Endothelial cell of umbilical vein (primary cell): ENCODE results near the gene SFT2D2. TPM values are rescaled to one million over a fixed set of nuclear protein-coding genes. Genes with fewer than 3 reads are reported as not detected.

ENCODE experiments used
- BruUV-seq: library from RNA; stranded (reverse); fragments of 400-500 nt; replicated peaks from 2 replicates; lab custom pipeline; 2021; lab: Mats Ljungman, UMichigan
- CTCF ChIA-PET: fragments of 300-600, 350-600 bp; sonication (Branson Sonifier 250); formaldehyde crosslinking; loops from one replicate; lab custom pipeline; 2021; ENCODE audit warnings: antibody characterized with exemption, inconsistent platforms; lab: Charles Lee
- POLR2A ChIA-PET: fragments of 300-600, 350-600 bp; sonication (Branson Sonifier 250); formaldehyde crosslinking; loops from one replicate; lab custom pipeline; 2021; ENCODE audit warnings: antibody characterized with exemption, inconsistent platforms; lab: Charles Lee
- DNase-seq: peaks from one replicate; pipeline ENCODE4 v3.0.0-alpha.2; 2011; ENCODE audit warnings: low read depth, low spot score
- FAIRE-seq: peaks from 2 replicates; lab custom pipeline; 2011; peaks lifted over from hg19 to GRCh38; lab: Jason Lieb, UNC
- H2AFZ ChIP-seq: 2 replicates; pipeline ENCODE4 v1.6.0; 2012; ENCODE audit warnings: low read depth, low read length, control low read depth, inconsistent platforms
- H3K27ac ChIP-seq: 2 replicates; pipeline ENCODE4 v1.5.1; 2011; ENCODE audit warnings: low read depth, mild to moderate bottlenecking, control low read depth, low read length, moderate library complexity; ENCODE audit not compliant: insufficient read depth
- H3K27me3 ChIP-seq, 2 experiments: 2 replicates each; pipeline versions ENCODE4 v1.6.0 to v1.6.1; 2011; ENCODE audit warnings: low read length in 2 of 2, mixed read lengths in 1 of 2; ENCODE audit not compliant: control insufficient read depth in 2 of 2, insufficient read depth in 2 of 2
- H3K36me3 ChIP-seq, 2 experiments: 2 replicates in 1 of 2; 3 replicates in 1 of 2; pipeline ENCODE4 v1.5.1; 2011; ENCODE audit warnings: low read length in 2 of 2, mild to moderate bottlenecking in 1 of 2, moderate library complexity in 1 of 2; ENCODE audit not compliant: control insufficient read depth in 2 of 2, insufficient read depth in 2 of 2; ENCODE audit errors: extremely low read depth in 1 of 2
- H3K4me1 ChIP-seq: 3 replicates; pipeline ENCODE4 v1.5.1; 2011; ENCODE audit warnings: mild to moderate bottlenecking, low read length; ENCODE audit not compliant: control insufficient read depth, insufficient read depth; ENCODE audit errors: extremely low read depth
- H3K4me2 ChIP-seq: 2 replicates; pipeline ENCODE4 v1.6.1; 2011; ENCODE audit warnings: low read length, control low read depth, mixed read lengths; ENCODE audit not compliant: insufficient read depth
- H3K4me3 ChIP-seq, 3 experiments: fragments of 200-600 bp in 1 of 3; sonication (generic), shearing (Covaris generic) in 1 of 3; replicated peaks in 1 of 3; 2 replicates each; pipeline ENCODE4 v1.5.1; 2011 to 2016; ENCODE audit warnings: control low read depth in 3 of 3, low read length in 3 of 3, mild to moderate bottlenecking in 2 of 3, inconsistent platforms in 1 of 3, low read depth in 1 of 3, moderate library complexity in 1 of 3; ENCODE audit not compliant: insufficient read depth in 1 of 3
- H3K79me2 ChIP-seq: 2 replicates; pipeline ENCODE4 v1.6.0; 2012; ENCODE audit warnings: low read length, inconsistent platforms; ENCODE audit not compliant: control insufficient read depth, insufficient read depth
- H3K9ac ChIP-seq: replicated peaks from 2 replicates; pipeline ENCODE3; 2011; ENCODE audit warnings: low read length, control low read depth; ENCODE audit not compliant: insufficient read depth; ENCODE audit errors: extremely low read depth
- H3K9me1 ChIP-seq: replicated peaks from 3 replicates; pipeline ENCODE4 v1.6.0; 2011; ENCODE audit warnings: mild to moderate bottlenecking, low read length; ENCODE audit not compliant: control insufficient read depth, insufficient read depth; ENCODE audit errors: extremely low read depth
- H3K9me3 ChIP-seq: replicated peaks from 2 replicates; pipeline ENCODE4 v1.5.1; 2012; ENCODE audit warnings: low read length, inconsistent platforms; ENCODE audit not compliant: control insufficient read depth, insufficient read depth
- H4K20me1 ChIP-seq: replicated peaks from 2 replicates; pipeline ENCODE3; 2011; ENCODE audit warnings: mild to moderate bottlenecking, low read length; ENCODE audit not compliant: control insufficient read depth, insufficient read depth; ENCODE audit errors: extremely low read depth
- EZH2 ChIP-seq: IDR thresholded peaks from 2 replicates; pipeline ENCODE4 v1.6.1; 2012; ENCODE audit warnings: borderline replicate concordance, low read depth, mild to moderate bottlenecking, moderate library complexity, low read length, inconsistent platforms; ENCODE audit not compliant: severe bottlenecking
- FOS ChIP-seq: IDR thresholded peaks from 2 replicates; pipeline ENCODE4 v1.6.1; 2011; ENCODE audit warnings: mild to moderate bottlenecking, low read length, moderate library complexity, borderline replicate concordance; ENCODE audit not compliant: insufficient read depth
- JUN ChIP-seq: IDR thresholded peaks from 2 replicates; pipeline ENCODE4 v1.6.1; 2011; ENCODE audit warnings: borderline replicate concordance, low read depth; ENCODE audit not compliant: insufficient read length, insufficient read depth
- MAX ChIP-seq: IDR thresholded peaks from 2 replicates; pipeline ENCODE4 v1.6.1; 2011; ENCODE audit not compliant: insufficient read depth, insufficient read length
- POLR2A ChIP-seq: IDR thresholded peaks from 2 replicates; pipeline ENCODE4 v1.6.1; 2012; ENCODE audit warnings: low read depth, mild to moderate bottlenecking, control low read depth, low read length
- POLR2AphosphoS5 ChIP-seq: IDR thresholded peaks from 2 replicates; pipeline ENCODE4 v1.6.1; 2012; ENCODE audit warnings: low read depth, mild to moderate bottlenecking, control low read depth, low read length, moderate library complexity; ENCODE audit not compliant: insufficient read depth
- dilution Hi-C: fragments of 300-500 bp; cut with MboI; formaldehyde crosslinking; loops from one replicate; pipeline ENCODE4 v1.15.0; 2019; ENCODE audit warnings: low sequenced_read_pairs; ENCODE audit not compliant: extremely low pct_ligation_motif_present
- intact Hi-C: fragments of 100-400 bp; cut with micrococcal nuclease; formaldehyde crosslinking; loops from one replicate; pipeline ENCODE4 v1.10.0; 2022
- polyA plus RNA-seq, 4 experiments: library from polyadenylated mRNA; depleted of rRNA in 3 of 4; stranded (reverse) in 3 of 4; unstranded in 1 of 4; fragments of >200 nt; gene quantifications; 2 replicates each; pipeline versions ENCODE4 v1.2.1 to v1.2.3, GENCODE V29; 2011 to 2012; ENCODE audit warnings: missing spikeins in 1 of 4
- total RNA-seq: library from RNA; stranded (reverse); gene quantifications from 2 replicates; pipeline ENCODE4 v1.2.3, GENCODE V29; 2021
- TF ChIP-seq, protein P1 (sequence below), 2 donors: IDR thresholded peaks; 1 replicate in 1 of 2; 2 replicates in 1 of 2; pipeline ENCODE4 v1.5.1; 2011; ENCODE audit warnings: low read length in 2 of 2, mild to moderate bottlenecking in 2 of 2, moderate library complexity in 2 of 2, control low read depth in 1 of 2, inconsistent platforms in 1 of 2, low read depth in 1 of 2; ENCODE audit not compliant: insufficient read depth in 1 of 2; ENCODE audit errors: extremely low read depth in 1 of 2

The SFT2D2 gene
- total and polyA plus RNA-seq, 2 donors (not counting 3 experiments of a cell fraction or from before 2014, with no cell fraction given) = 16.7 to 68.1 TPM

GRCh38 chr1:168187177-168187576, 38.6 kb upstream of the SFT2D2 start:
- peaks cover 19% of the 10 kb centered on the region for H3K79me2 ChIP-seq
- POLR2A ChIA-PET = no interaction called here

More at GRCh38 chr1:168187177-168187576, 38.6 kb upstream of the SFT2D2 start:
- CTCF ChIA-PET = interaction anchor here (1.1 kb wide), 1 partner anchor 156 kb away, joined by 4 read pairs; no protein-coding TSS in a partner anchor
- H4K20me1 ChIP-seq = no peaks in the 10 kb centered on the region
- no peak overlapping the region for H3K4me3 ChIP-seq
- no peak overlapping the region for H2AFZ ChIP-seq
- H3K36me3 ChIP-seq = no peaks in the 10 kb centered on the region
- no peaks in the 10 kb centered on the region for H3K9me3 ChIP-seq
- intact Hi-C loops = no loop called here
- H3K4me1 ChIP-seq = no peaks in the 10 kb centered on the region
- TF ChIP-seq POLR2A = no peak
- TF ChIP-seq POLR2AphosphoS5 = no peak
- TF ChIP-seq EZH2 = no peak
- TF ChIP-seq FOS = no peak
- no peak for TF ChIP-seq JUN
- no peak for TF ChIP-seq MAX
- TF ChIP-seq, protein P1, sequence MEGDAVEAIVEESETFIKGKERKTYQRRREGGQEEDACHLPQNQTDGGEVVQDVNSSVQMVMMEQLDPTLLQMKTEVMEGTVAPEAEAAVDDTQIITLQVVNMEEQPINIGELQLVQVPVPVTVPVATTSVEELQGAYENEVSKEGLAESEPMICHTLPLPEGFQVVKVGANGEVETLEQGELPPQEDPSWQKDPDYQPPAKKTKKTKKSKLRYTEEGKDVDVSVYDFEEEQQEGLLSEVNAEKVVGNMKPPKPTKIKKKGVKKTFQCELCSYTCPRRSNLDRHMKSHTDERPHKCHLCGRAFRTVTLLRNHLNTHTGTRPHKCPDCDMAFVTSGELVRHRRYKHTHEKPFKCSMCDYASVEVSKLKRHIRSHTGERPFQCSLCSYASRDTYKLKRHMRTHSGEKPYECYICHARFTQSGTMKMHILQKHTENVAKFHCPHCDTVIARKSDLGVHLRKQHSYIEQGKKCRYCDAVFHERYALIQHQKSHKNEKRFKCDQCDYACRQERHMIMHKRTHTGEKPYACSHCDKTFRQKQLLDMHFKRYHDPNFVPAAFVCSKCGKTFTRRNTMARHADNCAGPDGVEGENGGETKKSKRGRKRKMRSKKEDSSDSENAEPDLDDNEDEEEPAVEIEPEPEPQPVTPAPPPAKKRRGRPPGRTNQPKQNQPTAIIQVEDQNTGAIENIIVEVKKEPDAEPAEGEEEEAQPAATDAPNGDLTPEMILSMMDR (IDR thresholded peaks at IDR 0.05; ENCODE audit: extremely low read depth in 1 of 2, insufficient read depth in 1 of 2, low read depth in 1 of 2, low read length in 2 of 2) = no peak
- H3K9ac ChIP-seq = no peak overlapping the region
- DNase-seq = no peak
- H3K9me1 ChIP-seq = no peaks in the 10 kb centered on the region
- no peaks in the 10 kb centered on the region for H3K27me3 ChIP-seq
- no TSS peak for BruUV-seq
- dilution Hi-C loops = no loop called here
- no peak for FAIRE-seq
- H3K4me2 ChIP-seq = no peak overlapping the region
- H3K27ac ChIP-seq = no peak overlapping the region
